ENCODE results near the gene LSMEM2.

DNA sequence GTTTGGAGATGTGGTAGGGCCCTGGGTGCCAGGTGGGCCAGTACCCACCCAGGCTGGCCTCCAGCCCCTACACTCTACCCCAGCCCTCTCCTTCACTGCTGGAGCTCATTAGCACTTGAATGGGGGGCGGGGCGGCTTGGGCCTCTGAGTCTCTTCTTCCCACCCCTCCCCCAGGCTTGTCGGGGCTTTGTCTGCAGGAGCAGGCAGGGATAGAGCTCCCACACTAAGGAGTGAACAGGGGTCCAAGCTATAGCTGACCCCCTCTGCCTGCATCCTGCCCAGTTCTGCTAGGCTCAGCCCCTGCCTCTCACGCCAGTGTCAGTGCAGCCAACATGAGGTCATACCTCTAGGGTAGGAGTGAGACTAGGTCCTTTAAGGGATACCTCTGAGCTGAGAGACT is 37.7 kb upstream of the LSMEM2 start:
- TF ChIP-seq, protein P1, sequence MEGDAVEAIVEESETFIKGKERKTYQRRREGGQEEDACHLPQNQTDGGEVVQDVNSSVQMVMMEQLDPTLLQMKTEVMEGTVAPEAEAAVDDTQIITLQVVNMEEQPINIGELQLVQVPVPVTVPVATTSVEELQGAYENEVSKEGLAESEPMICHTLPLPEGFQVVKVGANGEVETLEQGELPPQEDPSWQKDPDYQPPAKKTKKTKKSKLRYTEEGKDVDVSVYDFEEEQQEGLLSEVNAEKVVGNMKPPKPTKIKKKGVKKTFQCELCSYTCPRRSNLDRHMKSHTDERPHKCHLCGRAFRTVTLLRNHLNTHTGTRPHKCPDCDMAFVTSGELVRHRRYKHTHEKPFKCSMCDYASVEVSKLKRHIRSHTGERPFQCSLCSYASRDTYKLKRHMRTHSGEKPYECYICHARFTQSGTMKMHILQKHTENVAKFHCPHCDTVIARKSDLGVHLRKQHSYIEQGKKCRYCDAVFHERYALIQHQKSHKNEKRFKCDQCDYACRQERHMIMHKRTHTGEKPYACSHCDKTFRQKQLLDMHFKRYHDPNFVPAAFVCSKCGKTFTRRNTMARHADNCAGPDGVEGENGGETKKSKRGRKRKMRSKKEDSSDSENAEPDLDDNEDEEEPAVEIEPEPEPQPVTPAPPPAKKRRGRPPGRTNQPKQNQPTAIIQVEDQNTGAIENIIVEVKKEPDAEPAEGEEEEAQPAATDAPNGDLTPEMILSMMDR (IDR thresholded peaks at IDR 0.05) = no peak
- TF ChIP-seq POLR2A (IDR thresholded peaks at IDR 0.05) = no peak
